GM21529 (cell line): ENCODE results near the gene KCNE1.
"Not testable (repeated sequence)": the region's sequence is repeated elsewhere in the genome, so short reads cannot be mapped to it uniquely, and the experiment has no call there.

Experiments
- ATAC-seq: cut with Tn5 transposase; IDR thresholded peaks from one replicate; pipeline ENCODE4 v1.9.1; 2021; ENCODE audit not compliant: unreplicated experiment

Gene KCNE1

DNA sequence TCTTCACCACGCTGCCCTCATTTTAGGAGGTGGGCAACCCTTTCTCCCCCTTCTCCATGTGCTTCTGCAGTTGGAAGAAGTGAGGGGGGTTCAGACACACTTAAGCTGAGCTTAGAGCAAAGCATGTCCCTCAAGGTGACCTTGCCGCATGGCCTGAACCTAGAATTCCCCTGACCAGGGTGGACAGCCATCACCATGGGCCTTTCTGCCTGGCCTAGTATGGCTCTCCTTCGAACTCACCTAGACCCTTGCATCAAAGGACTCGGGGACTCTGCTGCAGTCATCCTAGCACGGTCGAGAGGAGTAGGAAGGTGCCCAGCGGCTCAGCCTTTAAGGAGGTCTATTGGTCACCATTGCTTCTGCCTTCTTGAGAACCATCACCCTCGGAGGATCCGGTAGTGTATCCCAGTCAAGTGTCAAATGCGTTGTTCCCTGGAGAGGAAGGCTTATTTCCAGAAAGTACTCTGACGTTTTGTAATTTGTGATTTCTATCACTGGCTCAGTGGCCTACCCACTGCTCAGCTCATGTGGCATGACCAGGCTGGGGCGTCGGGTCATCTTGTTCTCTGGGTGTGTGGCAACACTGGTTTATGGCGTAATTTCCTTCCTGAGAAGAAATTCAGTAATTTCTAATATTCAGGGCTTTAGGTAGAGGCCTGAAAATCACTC is at the start of gene KCNE1:
Gene KCNE1, minus strand, starts transcription at position 424 of the 669 bp plus-strand sequence. CDS start 62,576 bp downstream, outside the sequence.
- no peak for ATAC-seq

DNA sequence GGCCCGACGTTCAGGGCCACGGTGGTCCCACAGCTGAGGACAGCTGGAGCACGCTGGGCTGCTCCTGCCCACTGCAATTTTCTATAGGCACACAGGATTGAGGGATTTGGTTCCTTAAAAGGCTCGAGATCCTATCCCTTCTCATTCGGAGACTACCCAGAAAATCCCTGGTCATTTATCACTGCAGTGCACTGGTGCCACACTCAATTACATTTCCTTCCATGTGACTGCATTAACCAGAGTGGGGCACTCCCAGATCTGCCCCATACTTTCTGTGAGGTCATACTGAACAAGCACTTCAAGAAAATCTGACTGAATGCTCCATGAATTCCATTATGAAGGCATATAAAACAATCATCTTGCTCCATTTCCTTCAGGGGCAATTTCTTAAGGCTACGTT is 49.8 kb upstream of the KCNE1 start:
- no peak for ATAC-seq

DNA sequence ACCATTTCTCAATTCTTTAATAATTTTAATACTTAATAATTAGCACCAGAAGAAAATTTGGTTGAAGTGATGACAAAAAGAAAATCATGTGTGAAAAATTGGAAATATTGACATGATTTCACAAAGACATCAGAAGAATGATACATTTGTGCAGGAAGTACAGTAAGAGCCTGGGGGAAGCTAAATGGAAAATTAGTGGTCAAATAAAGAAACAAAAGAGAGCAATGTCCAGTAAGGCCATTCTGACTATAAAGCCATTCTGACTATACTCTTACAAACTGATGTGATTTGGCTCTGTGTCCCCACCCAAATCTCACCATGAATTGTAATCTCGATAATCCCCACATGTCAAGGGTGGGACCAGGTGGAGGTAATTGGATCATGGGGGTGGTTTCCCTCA is 48.6 kb upstream of the KCNE1 start:
- no peak for ATAC-seq

DNA sequence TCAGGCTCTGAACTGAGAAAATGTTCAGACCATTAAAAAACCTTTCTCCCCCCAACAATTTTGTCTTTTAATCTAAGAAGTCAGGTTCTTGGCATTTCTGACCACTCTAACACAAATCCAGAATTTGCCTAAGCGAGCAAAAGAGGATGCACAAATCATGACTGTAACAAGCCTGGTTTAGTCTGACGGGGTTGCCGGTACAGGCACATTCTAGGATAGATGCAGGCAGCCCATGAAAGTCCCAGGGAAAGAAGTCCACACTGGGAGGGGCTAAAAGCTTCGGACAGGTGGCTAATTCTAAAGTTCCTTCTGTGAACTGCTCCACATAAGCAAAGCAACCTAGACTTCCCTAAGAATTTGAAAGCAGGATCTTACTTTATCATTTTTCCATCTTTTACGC is 48.0 kb upstream of the KCNE1 start:
- ATAC-seq = no peak

DNA sequence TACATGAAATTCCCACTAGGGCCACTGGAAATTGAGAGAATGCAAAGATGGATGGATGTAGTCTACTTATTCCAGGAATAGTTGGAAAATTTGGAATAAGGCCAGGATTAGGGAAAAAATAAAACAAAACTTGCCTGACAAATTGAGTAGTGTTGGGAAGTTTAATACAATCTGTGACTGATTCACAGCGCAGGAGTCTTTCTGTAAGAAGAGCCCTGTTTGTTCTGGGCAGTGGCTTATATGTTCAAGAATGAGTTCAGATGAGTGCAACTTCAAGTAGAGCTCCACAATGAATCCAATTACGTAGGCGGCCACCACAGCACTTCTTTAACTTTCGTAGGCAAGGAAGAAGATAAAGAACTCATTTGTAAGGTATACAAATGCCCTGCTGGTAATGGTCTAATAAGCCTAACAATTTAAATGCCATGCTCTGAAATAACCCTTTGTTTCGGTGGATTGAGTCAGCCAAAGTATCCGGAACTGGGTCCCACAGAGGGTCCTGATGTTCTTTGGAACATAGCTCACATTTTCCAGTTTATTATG is 47.1 kb upstream of the KCNE1 start:
- ATAC-seq = no peak

DNA sequence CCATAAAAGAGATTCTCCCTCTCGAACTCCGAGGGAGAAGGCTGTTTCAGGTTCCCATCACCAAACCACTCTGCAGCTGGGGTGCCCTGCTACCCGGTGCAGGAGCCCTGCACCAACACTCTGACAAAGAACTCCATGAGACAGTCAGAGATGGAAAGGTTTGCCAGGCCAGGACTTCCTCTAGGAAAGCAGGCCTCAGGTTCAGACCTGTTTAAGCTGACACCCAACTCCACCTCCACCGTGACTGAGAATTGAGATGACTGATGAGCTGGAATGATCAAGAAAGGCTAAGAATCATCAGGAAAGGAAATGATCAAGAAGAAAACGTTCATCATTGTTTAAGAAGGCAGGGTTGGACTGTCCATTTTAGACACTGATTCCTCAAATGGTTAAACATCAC is 46.2 kb upstream of the KCNE1 start:
- ATAC-seq = no peak

DNA sequence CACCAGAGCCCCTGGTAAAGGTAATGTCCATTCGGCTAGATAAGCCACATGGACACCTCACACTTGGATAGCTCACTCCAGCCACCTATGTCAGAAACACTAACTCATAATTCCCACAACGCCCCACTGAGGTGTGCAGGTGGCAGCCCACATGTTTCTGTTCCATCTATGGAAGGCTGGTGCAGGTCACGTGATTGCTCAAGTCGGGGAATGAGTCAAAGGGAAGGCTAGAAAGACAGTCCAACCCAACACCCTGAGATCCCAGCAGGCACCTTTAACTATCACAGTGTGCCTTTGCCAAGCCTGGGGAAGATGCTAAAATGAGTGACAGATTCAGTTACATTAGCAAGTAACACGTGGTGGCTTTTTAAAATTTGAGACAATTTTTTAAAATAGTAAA is 45.3 kb upstream of the KCNE1 start:
- no peak for ATAC-seq

DNA sequence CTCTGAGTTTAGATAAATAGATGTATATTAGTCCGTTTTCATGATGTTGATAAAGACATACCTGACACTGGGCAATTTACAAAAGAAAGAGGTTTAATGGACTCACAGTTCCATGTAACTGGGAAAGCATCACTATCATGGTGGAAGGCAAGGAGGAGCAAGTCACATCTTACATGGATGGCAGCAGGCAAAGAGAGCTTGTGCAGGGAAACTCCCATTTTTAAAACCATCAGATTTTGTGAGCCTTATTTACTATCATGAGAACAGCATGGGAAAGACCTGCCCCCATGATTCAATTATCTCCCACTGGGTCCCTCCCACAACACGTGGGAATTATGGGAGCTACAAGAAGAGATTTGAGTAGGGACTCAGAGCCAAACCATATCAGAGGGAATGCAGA is 42.7 kb upstream of the KCNE1 start:
- ATAC-seq = not testable (repeated sequence)

DNA sequence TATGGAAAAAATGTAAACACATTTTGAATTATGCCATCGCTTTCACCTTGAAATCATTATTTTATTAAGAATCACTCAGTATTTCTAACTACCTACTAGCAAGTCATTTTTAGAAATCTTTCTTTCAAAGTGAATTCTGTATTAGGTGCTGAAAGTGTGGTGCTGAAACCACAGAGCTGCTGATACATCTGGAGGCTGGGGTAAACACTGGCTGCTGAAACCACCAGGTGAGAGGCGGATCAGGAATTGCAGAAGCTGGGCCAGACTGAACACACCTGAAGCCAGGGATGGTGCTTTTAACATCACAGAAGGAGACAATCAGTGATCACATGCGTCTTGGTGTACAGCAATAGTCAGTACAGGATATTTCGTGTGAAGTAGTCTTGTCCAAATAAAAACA is 42.2 kb upstream of the KCNE1 start:
- ATAC-seq = no peak

DNA sequence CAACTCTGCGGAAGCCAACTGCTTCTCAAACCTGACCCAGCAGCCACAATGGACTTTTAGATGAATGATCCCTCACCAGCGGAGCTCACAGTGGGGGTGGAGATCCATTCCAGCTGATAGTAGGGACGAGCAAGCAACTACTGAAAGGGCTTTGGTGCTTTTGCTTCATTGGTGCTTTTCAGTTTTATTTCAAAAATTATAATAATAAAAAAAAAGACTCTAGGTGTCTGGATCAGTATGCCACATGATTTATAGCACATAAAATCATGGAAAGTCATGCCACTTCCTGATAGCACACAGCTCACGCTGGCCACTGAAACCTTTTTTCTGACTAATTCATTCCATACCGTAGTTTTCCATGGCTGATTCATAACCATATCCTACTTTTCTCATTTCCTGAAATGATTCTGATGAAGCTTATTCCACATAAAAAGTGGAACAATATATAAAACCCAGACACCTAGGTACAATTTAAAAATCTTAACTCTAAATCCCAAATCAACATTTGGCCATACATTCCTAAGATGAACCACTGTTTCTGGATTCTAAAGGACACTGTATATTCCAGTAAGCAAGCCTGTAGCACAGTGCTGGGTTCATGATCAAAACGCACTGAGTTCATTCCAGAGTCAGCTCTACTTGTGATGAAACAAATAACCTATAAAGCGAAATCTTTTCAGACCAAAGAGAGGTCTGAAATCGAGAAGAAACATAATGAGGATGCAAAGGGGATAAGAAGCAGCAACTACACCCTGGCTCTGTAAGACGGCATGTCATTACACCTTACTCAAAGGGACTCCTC is 41.3 kb upstream of the KCNE1 start:
- no peak for ATAC-seq

DNA sequence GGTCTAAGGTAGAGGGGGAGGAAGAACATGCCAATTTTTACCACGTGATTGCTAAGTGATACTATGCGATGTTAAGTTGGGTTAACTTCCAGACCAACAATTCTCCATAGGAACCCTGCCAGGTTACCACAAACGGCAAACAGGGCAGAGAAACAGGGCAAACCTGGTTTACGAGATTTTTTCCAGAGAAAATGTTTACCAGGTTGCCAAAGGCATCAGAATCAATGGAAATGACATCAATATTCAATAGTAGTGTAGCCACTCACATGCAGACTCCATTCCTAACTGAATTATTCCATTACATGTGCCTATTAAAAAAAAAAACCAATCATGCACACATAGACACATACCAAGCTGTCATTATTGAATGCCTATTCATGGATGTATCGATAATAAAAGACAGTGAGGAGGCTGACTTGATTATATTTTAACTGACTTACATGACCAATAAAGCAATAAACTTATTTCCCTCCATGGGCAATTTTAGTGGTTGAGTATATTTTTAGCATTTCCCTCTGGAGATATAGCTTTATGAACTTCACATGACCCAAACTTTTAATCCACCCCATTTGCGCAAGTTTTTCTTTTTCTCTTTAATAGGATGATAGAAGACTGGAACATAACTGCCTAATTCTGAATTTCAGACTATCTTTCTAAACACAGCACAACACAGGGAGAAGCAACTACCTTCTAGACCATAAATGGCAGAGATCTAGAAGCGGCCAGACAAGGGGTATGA is 40.5 kb upstream of the KCNE1 start:
- no peak for ATAC-seq

DNA sequence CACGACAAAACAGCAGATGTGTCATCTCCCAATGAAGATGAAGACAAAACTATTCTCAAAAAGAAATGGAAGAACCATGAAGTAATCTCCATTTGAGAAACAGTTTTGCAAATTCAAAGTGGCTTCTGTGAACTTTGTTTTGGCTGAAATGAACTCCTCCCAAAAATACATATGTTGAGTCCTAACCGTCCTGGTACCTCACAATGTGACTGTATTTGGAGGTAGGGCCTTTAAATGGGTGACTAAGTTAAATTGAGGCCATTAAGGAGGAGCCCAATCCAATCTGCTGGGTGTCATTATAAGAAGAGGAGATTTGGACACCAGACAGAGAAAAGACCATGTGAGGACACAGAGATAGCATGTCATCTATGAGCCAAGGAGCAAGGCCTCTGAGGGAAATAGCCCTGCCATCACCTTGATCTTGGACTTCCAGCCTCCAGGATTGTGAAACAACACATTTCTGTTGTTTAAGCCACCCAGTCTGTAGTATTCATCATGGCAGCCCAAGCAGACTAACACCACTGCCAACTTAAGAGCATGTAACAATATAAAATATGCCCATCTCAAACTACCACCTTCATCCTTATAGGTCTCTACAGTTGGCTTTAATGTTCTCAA is 38.3 kb upstream of the KCNE1 start:
- no peak for ATAC-seq

DNA sequence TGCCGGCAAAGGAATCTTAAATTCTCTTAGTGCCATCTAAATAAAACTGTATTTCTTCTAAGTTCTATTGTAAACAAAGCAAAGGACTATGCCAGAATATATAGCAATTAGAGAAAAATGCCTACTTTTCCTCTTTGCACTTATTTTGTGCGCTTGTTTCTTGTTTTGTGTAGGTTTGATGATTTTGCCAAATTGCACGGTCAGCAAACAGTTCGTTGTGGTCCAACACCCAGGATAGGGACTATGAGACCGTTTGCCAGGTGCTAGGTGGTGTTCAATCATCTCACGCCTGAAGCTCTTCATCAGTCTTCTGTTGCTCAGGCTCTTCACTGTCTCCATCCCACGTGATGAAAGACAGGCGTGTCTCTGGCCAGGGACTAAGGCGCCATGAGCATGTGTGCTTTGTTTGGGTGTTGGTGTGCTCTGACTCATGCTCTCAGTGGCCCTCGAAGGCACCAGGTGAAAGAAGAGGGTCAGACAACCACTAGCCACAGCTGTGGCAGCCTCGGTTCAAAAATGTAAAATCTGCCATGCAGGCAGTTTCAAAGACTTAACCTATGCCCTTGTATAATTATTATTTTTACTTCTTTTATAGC is 36.9 kb upstream of the KCNE1 start:
- no peak for ATAC-seq

DNA sequence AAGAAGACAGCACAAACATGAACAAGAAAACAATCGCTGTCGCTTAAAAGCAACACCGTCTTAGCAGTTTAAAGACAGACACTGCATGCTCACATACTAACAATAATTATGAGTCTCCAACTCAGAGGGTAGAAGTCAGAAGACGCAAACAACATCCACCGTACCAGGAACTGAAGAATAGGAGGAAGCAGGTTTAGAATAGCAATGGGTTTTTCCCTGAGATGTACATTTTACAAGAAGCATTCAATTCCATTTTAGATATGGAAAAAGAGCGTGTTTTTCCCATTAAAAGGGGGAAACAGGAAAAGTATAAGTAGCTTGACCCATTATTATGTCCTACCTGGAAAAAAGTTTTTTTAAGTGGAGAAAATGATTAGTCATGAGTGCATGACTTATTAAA is 34.5 kb upstream of the KCNE1 start:
- no peak for ATAC-seq

DNA sequence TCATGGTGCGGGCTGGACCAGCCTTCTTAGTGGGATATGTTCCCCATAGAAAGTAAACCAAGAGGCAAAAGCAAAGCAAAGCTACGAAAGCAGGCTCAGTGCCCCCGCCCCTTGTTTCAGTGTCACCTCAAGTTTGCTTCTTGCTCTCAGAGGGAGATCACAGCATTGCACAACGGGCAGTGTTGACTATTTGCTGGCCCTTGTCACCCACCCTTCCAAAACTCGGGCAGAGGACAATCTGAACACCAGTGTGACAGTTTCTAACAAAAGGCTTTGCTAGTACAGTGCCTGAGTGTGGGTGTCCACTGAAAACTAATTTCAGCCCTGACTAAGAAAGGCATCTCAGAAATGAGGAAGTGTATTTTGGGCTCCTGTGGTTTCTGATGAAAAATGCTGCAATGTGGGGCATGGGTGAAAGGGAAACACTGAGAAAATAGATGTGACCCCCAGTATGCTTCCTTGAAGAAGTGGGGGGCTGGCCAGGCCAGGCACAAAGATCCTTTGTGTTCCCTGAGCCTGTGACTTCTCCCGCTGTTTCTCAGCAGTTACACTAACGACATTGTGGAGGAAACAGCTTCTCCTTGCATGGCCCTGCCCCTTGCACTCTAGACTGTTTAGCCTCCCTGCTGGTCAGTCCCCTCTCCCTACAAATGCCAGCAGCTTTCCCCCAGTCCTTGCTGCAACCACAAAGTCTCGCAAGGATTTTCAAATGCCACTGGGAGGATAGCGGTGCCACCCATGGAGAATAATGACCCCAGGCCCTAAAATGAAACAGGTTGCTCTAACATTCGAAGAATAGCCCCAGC is 33.3 kb upstream of the KCNE1 start:
- ATAC-seq = peak; percentile 89

DNA sequence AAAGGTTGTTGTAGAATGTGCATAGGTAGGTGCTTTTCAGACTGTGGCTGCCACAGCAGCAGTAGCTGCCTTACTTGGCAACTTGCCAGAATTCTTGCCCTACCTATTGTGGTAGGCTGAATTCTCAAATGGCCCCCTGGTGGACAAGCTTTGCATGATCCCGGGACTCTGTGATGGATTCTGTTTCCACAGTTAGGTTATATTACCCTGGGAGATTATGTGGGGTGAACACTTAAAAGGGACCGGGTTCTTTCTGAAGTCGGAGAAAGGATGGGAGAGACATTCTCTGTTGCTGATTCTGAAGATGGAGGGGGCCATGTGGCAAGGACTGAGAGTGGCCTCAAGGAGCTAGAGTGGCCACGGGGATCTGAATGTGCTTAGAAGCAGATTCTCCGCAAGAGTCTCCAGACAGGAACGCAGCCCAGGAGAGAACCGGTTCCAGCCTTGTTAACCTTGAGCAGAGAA is 32.1 kb upstream of the KCNE1 start:
- ATAC-seq = no peak

DNA sequence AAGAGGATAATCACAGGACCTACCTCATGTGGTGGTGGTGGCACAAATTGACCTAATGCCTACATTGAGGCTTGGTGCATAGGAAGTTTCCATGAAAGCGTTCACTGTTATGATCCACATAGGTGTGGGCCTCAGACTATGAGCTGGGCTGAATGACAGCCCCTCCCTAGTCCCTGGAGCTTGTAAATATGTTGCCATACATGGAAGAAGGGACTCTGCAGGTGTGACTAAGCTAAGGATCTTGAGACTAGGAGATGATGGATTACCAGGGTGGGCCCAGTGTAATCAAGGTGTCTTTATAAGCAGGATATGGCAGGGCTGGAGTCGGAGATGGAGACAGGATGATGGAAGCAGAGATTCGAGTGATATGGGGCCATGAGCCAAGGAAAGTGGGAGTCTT is 31.0 kb upstream of the KCNE1 start:
- ATAC-seq = no peak

DNA sequence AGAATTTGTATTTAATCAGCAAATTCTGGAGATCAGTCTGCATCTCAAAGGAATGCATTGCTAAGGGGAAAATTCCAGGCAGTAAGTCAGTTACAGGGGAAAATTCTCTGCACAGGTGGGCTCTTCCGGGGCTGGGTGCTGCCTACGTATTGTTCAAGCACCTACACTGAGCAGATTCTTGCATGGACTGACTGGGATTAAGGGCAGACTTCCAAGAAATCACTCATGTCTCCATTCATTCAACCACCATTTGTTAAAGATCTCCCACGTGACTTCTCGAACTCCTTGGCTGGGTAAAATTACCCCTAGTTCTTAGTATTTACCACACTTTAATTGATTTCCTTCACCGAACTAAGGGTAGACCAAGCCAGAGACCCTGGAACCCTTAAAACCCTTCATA is 28.2 kb upstream of the KCNE1 start:
- ATAC-seq = no peak

DNA sequence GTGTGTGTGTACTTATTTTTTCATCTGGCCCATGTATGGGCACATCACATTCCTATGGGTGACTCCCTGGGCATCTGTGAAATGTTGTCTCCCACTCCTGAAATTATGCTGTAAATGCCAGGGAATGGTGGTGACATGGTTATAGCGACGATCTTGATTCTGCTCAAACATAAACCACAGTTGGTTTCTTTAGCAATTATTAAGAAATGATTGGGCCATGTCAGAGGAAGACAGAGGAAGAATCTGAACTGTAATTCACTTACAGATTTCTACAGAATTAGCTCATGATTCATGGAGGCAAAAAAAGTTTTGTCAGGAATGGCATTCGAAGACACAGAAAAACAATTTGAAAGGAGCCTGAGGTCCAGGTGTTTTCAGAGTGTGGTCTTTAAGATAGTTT is 25.8 kb upstream of the KCNE1 start:
- ATAC-seq = no peak

DNA sequence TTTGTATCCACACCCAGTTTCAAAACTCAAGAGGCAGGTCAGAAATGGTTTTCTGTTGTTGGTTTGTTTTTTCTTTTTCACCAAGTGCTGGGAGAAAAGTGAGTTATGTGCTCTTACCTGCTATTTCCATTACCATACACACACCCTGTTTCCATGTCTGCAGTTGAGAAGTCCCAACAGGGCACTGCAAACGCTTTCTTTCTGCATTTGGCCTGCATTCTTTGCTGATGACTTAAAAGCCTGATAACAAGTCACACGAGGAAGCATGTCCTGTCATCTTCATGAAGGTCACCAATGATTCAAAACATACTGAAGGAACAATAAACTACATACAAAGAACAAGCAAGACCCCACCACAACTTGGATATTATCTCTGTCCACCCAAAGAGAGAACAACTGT is 24.8 kb upstream of the KCNE1 start:
- ATAC-seq = no peak
